HCT116 (cell line): ENCODE measurements around the gene MSI2. TPM values are rescaled to one million over a fixed set of nuclear protein-coding genes. Genes with fewer than 3 reads are reported as not detected.

Experiments
- ATAC-seq: fragments of 200-7000 bp; cut with Tn5 transposase; 2 replicates; pipeline ENCODE4 v1.9.1; 2020; ENCODE audit warnings: mild to moderate bottlenecking, moderate library complexity
- BruUV-seq: library from RNA; stranded (reverse); fragments of 400-500 nt; replicated peaks from 2 replicates; lab custom pipeline; 2021; lab: Mats Ljungman, UMichigan
- CTCF ChIA-PET: fragments of 300-600 bp; sonication (Branson Sonifier 250); formaldehyde crosslinking; loops from one replicate; lab custom pipeline; 2021; ENCODE audit warnings: antibody characterized with exemption; lab: Charles Lee
- POLR2A ChIA-PET: fragments of 300-600, 350-600 bp; sonication (Branson Sonifier 250); formaldehyde crosslinking; loops from one replicate; lab custom pipeline; 2021; ENCODE audit warnings: antibody characterized with exemption; lab: Charles Lee
- RAD21 ChIA-PET, 2 experiments: fragments of 300-600 bp; sonication (Branson Sonifier 250); formaldehyde crosslinking; loops; one replicate each; lab custom pipeline; 2023; ENCODE audit warnings: low total read pairs in 2 of 2; ENCODE audit not compliant: uncharacterized antibody in 2 of 2, unreplicated experiment in 2 of 2, low non-redundant PET in 1 of 2; lab: Charles Lee
- DNase-seq: peaks from one replicate; pipeline ENCODE4 v3.0.0-alpha.2; 2010; ENCODE audit warnings: low read depth, low spot score
- H2AFZ ChIP-seq: fragments of 200-600 bp; shearing (Covaris generic), sonication (generic); 2 replicates; pipeline ENCODE4 v1.6.1; 2017; ENCODE audit warnings: low read depth, mixed run types, mixed read lengths, antibody characterized with exemption, low read length; ENCODE audit not compliant: poor library complexity, severe bottlenecking
- H3K27ac ChIP-seq: 2 replicates; pipeline ENCODE4 v1.5.1; 2012; ENCODE audit warnings: low read depth, low read length
- H3K27me3 ChIP-seq: fragments of 200-600 bp; sonication (generic); 2 replicates; pipeline ENCODE4 v1.6.1; 2016; ENCODE audit warnings: mixed run types, low read length, mixed read lengths; ENCODE audit not compliant: insufficient read depth
- H3K36me3 ChIP-seq, 2 experiments: fragments of 200-500 bp in 1 of 2; fragments of 200-600 bp in 1 of 2; sonication (Bioruptor generic) in 1 of 2; sonication (generic) in 1 of 2; 2 replicates each; pipeline versions ENCODE4 v1.5.1 to v1.6.1; 2014 to 2016; ENCODE audit warnings: low read length in 2 of 2, inconsistent platforms in 1 of 2, mixed read lengths in 1 of 2, mixed run types in 1 of 2; ENCODE audit not compliant: insufficient read depth in 2 of 2, control insufficient read depth in 1 of 2
- H3K4me1 ChIP-seq, 2 experiments: fragments of 200-600 bp in 1 of 2; sonication (generic) in 1 of 2; 2 replicates each; pipeline versions ENCODE4 v1.5.1 to v1.6.1; 2012 to 2017; ENCODE audit warnings: low read length in 2 of 2, inconsistent platforms in 1 of 2, mild to moderate bottlenecking in 1 of 2, mixed read lengths in 1 of 2, mixed run types in 1 of 2, moderate library complexity in 1 of 2; ENCODE audit not compliant: insufficient read depth in 2 of 2, control insufficient read depth in 1 of 2
- H3K4me2 ChIP-seq: fragments of 200-600 bp; sonication (generic); 2 replicates; pipeline ENCODE4 v1.6.1; 2017; ENCODE audit warnings: mixed run types, low read length, mixed read lengths
- H3K4me3 ChIP-seq, 2 experiments: fragments of 200-600 bp in 1 of 2; sonication (generic) in 1 of 2; replicated peaks in 1 of 2; 2 replicates each; pipeline ENCODE4 v1.5.1; 2011 to 2016; ENCODE audit warnings: low read length in 2 of 2, control low read depth in 1 of 2, low read depth in 1 of 2, mild to moderate bottlenecking in 1 of 2, mixed read lengths in 1 of 2, mixed run types in 1 of 2
- H3K79me2 ChIP-seq: fragments of 200-600 bp; sonication (generic); 2 replicates; pipeline ENCODE4 v1.6.1; 2017; ENCODE audit warnings: mild to moderate bottlenecking, mixed run types, low read length, moderate library complexity, mixed read lengths; ENCODE audit not compliant: insufficient read depth
- H3K9ac ChIP-seq: fragments of 200-600 bp; sonication (generic); 2 replicates; pipeline ENCODE4 v1.6.1; 2016; ENCODE audit warnings: low read length, mixed read lengths
- H3K9me2 ChIP-seq: fragments of 200-600 bp; sonication (generic), shearing (Covaris generic); 2 replicates; pipeline ENCODE4 v1.6.1; 2017; ENCODE audit warnings: mixed run types, mild to moderate bottlenecking, moderate library complexity; ENCODE audit not compliant: insufficient read depth
- H3K9me3 ChIP-seq, 2 experiments: fragments of 200-500 bp in 1 of 2; fragments of 200-600 bp in 1 of 2; sonication (Bioruptor generic) in 1 of 2; sonication (generic) in 1 of 2; 2 replicates each; pipeline ENCODE4 v1.6.1; 2014 to 2017; ENCODE audit warnings: low read length in 2 of 2, mixed read lengths in 2 of 2, inconsistent platforms in 1 of 2, low read depth in 1 of 2, mild to moderate bottlenecking in 1 of 2, mixed run types in 1 of 2, moderate library complexity in 1 of 2; ENCODE audit not compliant: control insufficient read depth in 1 of 2, insufficient read depth in 1 of 2
- H4K20me1 ChIP-seq: fragments of 200-600 bp; sonication (generic), shearing (Covaris generic); 2 replicates; pipeline ENCODE4 v1.6.1; 2017; ENCODE audit warnings: mixed run types, mild to moderate bottlenecking, moderate library complexity; ENCODE audit not compliant: insufficient read depth
- CEBPB ChIP-seq: IDR thresholded peaks from 2 replicates; pipeline ENCODE4 v1.6.1; 2012; ENCODE audit warnings: low read depth
- EGR1 ChIP-seq: IDR thresholded peaks from 2 replicates; pipeline ENCODE4 v1.6.1; 2012; ENCODE audit warnings: low read depth
- POLR2AphosphoS5 ChIP-seq: IDR thresholded peaks from 2 replicates; pipeline ENCODE4 v1.6.1; 2011; ENCODE audit warnings: mild to moderate bottlenecking, low read depth, low read length, moderate library complexity
- YY1 ChIP-seq: IDR thresholded peaks from 2 replicates; pipeline ENCODE4 v1.6.1; 2011; ENCODE audit warnings: low read length, low read depth, moderate library complexity, mild to moderate bottlenecking; ENCODE audit not compliant: insufficient replicate concordance; ENCODE audit errors: extremely low read depth
- intact Hi-C: fragments of 100-400 bp; cut with micrococcal nuclease; formaldehyde crosslinking; loops from 2 replicates; pipeline ENCODE4 v1.10.0; 2022
- total RNA-seq: library from RNA; stranded (reverse); gene quantifications from one replicate; pipeline ENCODE4 v1.2.1, GENCODE V29; 2021; ENCODE audit not compliant: unreplicated experiment
- TF ChIP-seq, protein P1 (sequence below): IDR thresholded peaks from 2 replicates; pipeline ENCODE4 v1.6.1; 2012

Gene MSI2
- total RNA-seq, 1 experiment from 2014 or later: 137 TPM

DNA sequence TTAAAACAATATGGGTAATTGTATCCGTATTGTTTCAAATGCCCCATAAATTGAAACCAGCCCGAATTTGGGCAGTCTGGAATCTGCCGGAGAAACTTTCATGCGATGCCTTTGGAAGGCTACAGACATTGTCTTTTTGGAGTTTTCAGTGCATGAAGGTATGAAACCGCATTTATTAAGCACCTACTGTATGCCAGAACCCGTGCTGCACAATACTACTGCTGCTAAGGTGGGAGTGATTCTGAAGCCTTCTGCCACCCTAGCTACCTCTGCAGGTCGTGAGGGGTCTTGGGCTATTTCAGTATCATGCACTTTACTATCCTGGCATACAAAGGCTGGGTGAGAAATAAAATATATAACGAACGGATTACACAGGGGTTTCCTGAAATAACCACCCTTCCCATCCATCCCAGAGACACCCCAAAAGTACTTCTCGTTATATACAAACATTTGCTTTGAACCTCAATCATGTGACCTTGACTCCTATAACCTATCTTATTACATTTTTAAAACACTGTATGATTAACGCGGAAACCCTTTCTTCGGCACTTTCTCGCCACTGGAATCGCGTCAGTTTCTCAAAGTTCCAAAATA, 1.0 kb upstream of the MSI2 start:
- DNase-seq: no peak
- Histone ChIP-seq H3K27me3 (no peaks in the 10 kb centered on the region), H3K9me3 (peaks cover 0 to 7% of the 10 kb centered on the region in 2 experiments; a peak in 1 of 4 replicates), H3K4me1 (peaks cover 13 to 27% of the 10 kb centered on the region in 2 experiments), H3K27ac (peak overlapping the region; percentile 60), H3K9ac (peak overlapping the region; percentile 73), H3K36me3 (peaks cover 4 to 7% of the 10 kb centered on the region in 2 experiments; a peak in 2 of 4 replicates), H2AFZ (peak overlapping the region; percentile 86), H3K9me2 (no peaks in the 10 kb centered on the region)
- ChIA-PET CTCF (interaction anchor here (2.6 to 4.2 kb wide), 2 partner anchors 12 kb away, joined by 11 to 43 read pairs; no protein-coding TSS in a partner anchor), POLR2A (interaction anchor here (1.0 kb wide), 1 partner anchor 18 kb away, joined by 3 read pairs; no protein-coding TSS in a partner anchor), RAD21 (no interaction called here)
- no peak for ATAC-seq
- intact Hi-C loops: loop anchor here (5.0 kb wide), 2 partner anchors 117 to 187 kb away; no protein-coding TSS in a partner anchor
- TF ChIP-seq, protein P1, sequence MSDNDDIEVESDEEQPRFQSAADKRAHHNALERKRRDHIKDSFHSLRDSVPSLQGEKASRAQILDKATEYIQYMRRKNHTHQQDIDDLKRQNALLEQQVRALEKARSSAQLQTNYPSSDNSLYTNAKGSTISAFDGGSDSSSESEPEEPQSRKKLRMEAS: 0 out of 2 replicates have a peak, but pooled peaks have one; percentile 18
- TF ChIP-seq CEBPB: no peak
- TF ChIP-seq, all 23 proteins: peak for 1
- H3K79me2 ChIP-seq: peaks cover 24% of the 10 kb centered on the region
- BruUV-seq: TSS peak; percentile 87
- H4K20me1 ChIP-seq: no peaks in the 10 kb centered on the region
- H3K4me2 ChIP-seq: peak overlapping the region; percentile 97
- peak overlapping the region; percentile 65 to 72 for H3K4me3 ChIP-seq

DNA sequence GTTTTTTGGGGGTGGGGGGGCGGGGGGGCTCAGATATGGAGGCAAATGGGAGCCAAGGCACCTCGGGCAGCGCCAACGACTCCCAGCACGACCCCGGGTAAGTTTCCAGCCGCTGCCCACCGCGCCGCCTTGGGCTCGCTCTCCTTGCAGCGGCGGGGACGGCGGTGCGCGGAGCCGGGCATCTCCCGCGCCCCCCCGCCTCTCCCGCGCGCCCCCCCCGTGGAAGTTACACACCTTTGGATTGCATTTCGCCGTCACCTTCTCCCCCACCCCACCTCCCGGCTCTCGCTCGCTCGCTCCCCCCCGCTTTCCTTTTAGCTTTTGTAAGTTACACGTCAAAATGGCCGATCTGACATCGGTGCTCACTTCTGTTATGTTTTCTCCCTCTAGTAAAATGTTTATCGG, 387 bp downstream of the MSI2 start:
- Histone ChIP-seq H3K27ac (peak overlapping the region; percentile 41), H3K4me2 (peak overlapping the region; percentile 89), H4K20me1 (no peaks in the 10 kb centered on the region), H3K27me3 (no peaks in the 10 kb centered on the region), H3K9me2 (no peaks in the 10 kb centered on the region), H3K36me3 (peaks cover 7 to 16% of the 10 kb centered on the region in 2 experiments; a peak in 2 of 4 replicates), H3K9me3 (no peaks in the 10 kb centered on the region), H3K4me3 (peak overlapping the region; percentile 65 to 67), H3K4me1 (peaks cover 13 to 27% of the 10 kb centered on the region in 2 experiments), H3K79me2 (peaks cover 24% of the 10 kb centered on the region), H3K9ac (peak overlapping the region; percentile 72), H2AFZ (peak overlapping the region; percentile 5)
- no TSS peak for BruUV-seq
- RAD21 ChIA-PET: interaction anchor here (0.7 to 2.1 kb wide), 4 partner anchors 14 to 185 kb away, joined by 3 to 7 read pairs (median 4); no protein-coding TSS in a partner anchor
- TF ChIP-seq POLR2AphosphoS5 (peak; percentile 38), EGR1 (no peak; the same call in 1 of the 2 replicates), YY1 (peak; percentile 71)
- peak; percentile 47 for ATAC-seq
- POLR2A ChIA-PET: interaction anchor here (0.6 kb wide), 1 partner anchor 743 kb away, joined by 3 read pairs; no protein-coding TSS in a partner anchor
- DNase-seq: no peak
- intact Hi-C loops: loop anchor here (5.0 kb wide), 2 partner anchors 116 to 186 kb away; no protein-coding TSS in a partner anchor
- CTCF ChIA-PET: interaction anchor here (0.6 to 2.6 kb wide), 3 partner anchors 13 to 897 kb away, joined by 3 to 11 read pairs (median 3); no protein-coding TSS in a partner anchor
